ENCODE measurements around the gene NUP133.

Gene NUP133

GRCh38 chr1:229553621-229554130 lies 45.5 kb upstream of the NUP133 start:
- Histone ChIP-seq H3K9me2 (replicated peaks; ENCODE audit: insufficient read depth, low read length) (no peaks in the 10 kb centered on the region), H3F3A (ENCODE audit: insufficient read depth) (0 out of 2 replicates have a peak, but pooled peaks cover 13% of the 10 kb centered on the region), H3K36me3 (ENCODE audit: low read length) (no peaks in the 10 kb centered on the region), H2AFZ (ENCODE audit: low read depth, low read length, severe bottlenecking) (no peak overlapping the region), H3K79me2 (ENCODE audit: insufficient read depth, low read length) (peaks cover 72% of the 10 kb centered on the region), H3K9ac (ENCODE audit: low read length) (no peak overlapping the region), H3K27ac (ENCODE audit: low read depth, low read length) (no peak overlapping the region), H3K4me3 (ENCODE audit: insufficient read depth, low read length, poor library complexity, severe bottlenecking) (no peak overlapping the region), H3K9me3 (ENCODE audit: insufficient read depth, low read length) (no peaks in the 10 kb centered on the region), H3K4me2 (ENCODE audit: low read depth, low read length, poor library complexity, severe bottlenecking) (no peak overlapping the region), H3K27me3 (ENCODE audit: low read length) (no peaks in the 10 kb centered on the region), H4K20me1 (ENCODE audit: low read depth, low read length) (no peaks in the 10 kb centered on the region)
- TF ChIP-seq CTCF (IDR thresholded peaks at IDR 0.05; ENCODE audit: insufficient read depth, low read length, poor library complexity, severe bottlenecking), result no peak
- no peak for TF ChIP-seq EZH2phosphoT487 (conservative IDR thresholded peaks at IDR 0.05; ENCODE audit: low read length)

GRCh38 chr1:229552732-229553131 lies 44.6 kb upstream of the NUP133 start:
- Histone ChIP-seq H3K9ac (ENCODE audit: low read length) (no peak overlapping the region), H3K36me3 (ENCODE audit: low read length) (no peaks in the 10 kb centered on the region), H4K20me1 (ENCODE audit: low read depth, low read length) (no peaks in the 10 kb centered on the region), H3F3A (ENCODE audit: insufficient read depth) (0 out of 2 replicates have a peak, but pooled peaks cover 12% of the 10 kb centered on the region), H3K9me3 (ENCODE audit: insufficient read depth, low read length) (no peaks in the 10 kb centered on the region), H3K79me2 (ENCODE audit: insufficient read depth, low read length) (peaks cover 71% of the 10 kb centered on the region), H3K4me3 (ENCODE audit: insufficient read depth, low read length, poor library complexity, severe bottlenecking) (no peak overlapping the region), H2AFZ (ENCODE audit: low read depth, low read length, severe bottlenecking) (no peak overlapping the region), H3K4me2 (ENCODE audit: low read depth, low read length, poor library complexity, severe bottlenecking) (no peak overlapping the region), H3K27me3 (ENCODE audit: low read length) (no peaks in the 10 kb centered on the region), H3K9me2 (replicated peaks; ENCODE audit: insufficient read depth, low read length) (no peaks in the 10 kb centered on the region), H3K27ac (ENCODE audit: low read depth, low read length) (no peak overlapping the region)
- no peak for TF ChIP-seq CTCF (IDR thresholded peaks at IDR 0.05; ENCODE audit: insufficient read depth, low read length, poor library complexity, severe bottlenecking)
- TF ChIP-seq EZH2phosphoT487 (conservative IDR thresholded peaks at IDR 0.05; ENCODE audit: low read length), result no peak

GRCh38 chr1:229550812-229551567 lies 42.8 kb upstream of the NUP133 start:
- Histone ChIP-seq H3K27ac (ENCODE audit: low read depth, low read length) (no peak overlapping the region), H3K9me3 (ENCODE audit: insufficient read depth, low read length) (no peaks in the 10 kb centered on the region), H3K4me3 (ENCODE audit: insufficient read depth, low read length, poor library complexity, severe bottlenecking) (no peak overlapping the region), H2AFZ (ENCODE audit: low read depth, low read length, severe bottlenecking) (no peak overlapping the region), H3K9me2 (replicated peaks; ENCODE audit: insufficient read depth, low read length) (no peaks in the 10 kb centered on the region), H4K20me1 (ENCODE audit: low read depth, low read length) (no peaks in the 10 kb centered on the region), H3K79me2 (ENCODE audit: insufficient read depth, low read length) (peaks cover 53% of the 10 kb centered on the region), H3K36me3 (ENCODE audit: low read length) (no peaks in the 10 kb centered on the region; the same call in 1 of the 2 replicates), H3K27me3 (ENCODE audit: low read length) (no peaks in the 10 kb centered on the region), H3K4me2 (ENCODE audit: low read depth, low read length, poor library complexity, severe bottlenecking) (no peak overlapping the region), H3F3A (ENCODE audit: insufficient read depth) (0 out of 2 replicates have a peak, but pooled peaks cover 3% of the 10 kb centered on the region), H3K9ac (ENCODE audit: low read length) (no peak overlapping the region)
- TF ChIP-seq CTCF (IDR thresholded peaks at IDR 0.05; ENCODE audit: insufficient read depth, low read length, poor library complexity, severe bottlenecking), result no peak
- TF ChIP-seq EZH2phosphoT487 (conservative IDR thresholded peaks at IDR 0.05; ENCODE audit: low read length), result no peak
